Activated naive CD4-positive, alpha-beta T cell treated with anti-CD3 and anti-CD28 coated beads for 36 hours (primary cell): ENCODE results near the gene RAB26. TPM values are rescaled to one million over a fixed set of nuclear protein-coding genes. Genes with fewer than 3 reads are reported as not detected.
A peak's percentile ranks its signal among the peaks of the same experiment; 100 is the strongest.

Source experiments
- CTCF ChIA-PET: fragments of 350-600 bp; sonication (Branson Sonifier 250); formaldehyde crosslinking; loops from one replicate; lab custom pipeline; 2021; ENCODE audit warnings: antibody characterized with exemption; lab: Charles Lee
- DNase-seq: peaks from one replicate; pipeline ENCODE4 v3.0.0-alpha.2; 2020
- H3K27ac Mint-ChIP-seq: one replicate; pipeline ENCODE4 v1.8.0; 2021; ENCODE audit warnings: mild to moderate bottlenecking, mixed read lengths
- H3K27me3 Mint-ChIP-seq: one replicate; pipeline ENCODE4 v1.8.0; 2021; ENCODE audit warnings: low read depth, mixed read lengths
- H3K36me3 Mint-ChIP-seq: one replicate; pipeline ENCODE4 v1.8.0; 2021; ENCODE audit warnings: low read depth, mixed read lengths
- H3K4me1 Mint-ChIP-seq: one replicate; pipeline ENCODE4 v1.8.0; 2021; ENCODE audit warnings: low read depth, mixed read lengths
- H3K4me3 Mint-ChIP-seq: one replicate; pipeline ENCODE4 v1.8.0; 2021; ENCODE audit warnings: mild to moderate bottlenecking, moderate library complexity, mixed read lengths
- H3K9me3 Mint-ChIP-seq: one replicate; pipeline ENCODE4 v1.8.0; 2021; ENCODE audit warnings: mixed read lengths
- intact Hi-C: fragments of 100-400 bp; cut with micrococcal nuclease; formaldehyde crosslinking; loops from one replicate; pipeline ENCODE4 v1.15.1; 2023
- total RNA-seq, 2 experiments: library from RNA; stranded (reverse); gene quantifications; one replicate each; pipeline ENCODE4 v1.2.3, GENCODE V29; 2021

Gene RAB26
- total RNA-seq, 2 experiments from 2014 or later: not detected

GRCh38 chr16:2172688-2173335 lies 24.4 kb downstream of the RAB26 start:
- CTCF ChIA-PET: no interaction called here

GRCh38 chr16:2173366-2173765 lies 24.9 kb downstream of the RAB26 start:
- CTCF ChIA-PET: no interaction called here

More at GRCh38 chr16:2172688-2173335, 24.4 kb downstream of the RAB26 start:
- Mint-ChIP-seq H3K36me3 (peaks cover 15% of the 10 kb centered on the region), H3K27ac (no peak overlapping the region), H3K27me3 (no peaks in the 10 kb centered on the region), H3K4me3 (no peak overlapping the region), H3K9me3 (no peaks in the 10 kb centered on the region), H3K4me1 (no peaks in the 10 kb centered on the region)
- DNase-seq: no peak
- intact Hi-C loops: no loop called here

GRCh38 chr16:2173916-2174315 lies 25.5 kb downstream of the RAB26 start:
- Mint-ChIP-seq H3K4me1 (no peaks in the 10 kb centered on the region), H3K27ac (no peak overlapping the region), H3K27me3 (no peaks in the 10 kb centered on the region), H3K9me3 (no peaks in the 10 kb centered on the region), H3K4me3 (no peak overlapping the region), H3K36me3 (peaks cover 15% of the 10 kb centered on the region)
- intact Hi-C loops: no loop called here
- CTCF ChIA-PET: no interaction called here
- DNase-seq: no peak

More at GRCh38 chr16:2173366-2173765, 24.9 kb downstream of the RAB26 start:
- intact Hi-C loops: no loop called here
- no peak overlapping the region for H3K4me3 Mint-ChIP-seq
- peaks cover 15% of the 10 kb centered on the region for H3K36me3 Mint-ChIP-seq
- H3K27me3 Mint-ChIP-seq: no peaks in the 10 kb centered on the region
- H3K4me1 Mint-ChIP-seq: no peaks in the 10 kb centered on the region
- no peaks in the 10 kb centered on the region for H3K9me3 Mint-ChIP-seq
- no peak overlapping the region for H3K27ac Mint-ChIP-seq
- no peak for DNase-seq

- CTCF ChIA-PET: no interaction called here
- H3K27me3 Mint-ChIP-seq: no peaks in the 10 kb centered on the region
- H3K27ac Mint-ChIP-seq: no peak overlapping the region
- peaks cover 15% of the 10 kb centered on the region for H3K36me3 Mint-ChIP-seq
- no peak overlapping the region for H3K4me3 Mint-ChIP-seq
- DNase-seq: no peak
- intact Hi-C loops: no loop called here
- H3K4me1 Mint-ChIP-seq: no peaks in the 10 kb centered on the region
- no peaks in the 10 kb centered on the region for H3K9me3 Mint-ChIP-seq
These were observed 26.1 kb downstream of the RAB26 start for GRCh38 chr16:2174396-2175131.

GRCh38 chr16:2175454-2175853 lies 27.0 kb downstream of the RAB26 start:
- no peak for DNase-seq
- H3K36me3 Mint-ChIP-seq: peaks cover 15% of the 10 kb centered on the region

GRCh38 chr16:2176047-2176446 lies 27.6 kb downstream of the RAB26 start:
- H3K4me1 Mint-ChIP-seq: no peaks in the 10 kb centered on the region
- H3K27ac Mint-ChIP-seq: no peak overlapping the region
- H3K4me3 Mint-ChIP-seq: no peak overlapping the region
- H3K9me3 Mint-ChIP-seq: no peaks in the 10 kb centered on the region
- DNase-seq: no peak
- intact Hi-C loops: no loop called here
- CTCF ChIA-PET: no interaction called here
- H3K36me3 Mint-ChIP-seq: peaks cover 15% of the 10 kb centered on the region
- H3K27me3 Mint-ChIP-seq: no peaks in the 10 kb centered on the region

More at GRCh38 chr16:2175454-2175853, 27.0 kb downstream of the RAB26 start:
- CTCF ChIA-PET: no interaction called here
- Mint-ChIP-seq H3K27me3 (no peaks in the 10 kb centered on the region), H3K9me3 (no peaks in the 10 kb centered on the region), H3K4me1 (no peaks in the 10 kb centered on the region), H3K4me3 (no peak overlapping the region), H3K27ac (no peak overlapping the region)
- intact Hi-C loops: no loop called here

- CTCF ChIA-PET: no interaction called here
- H3K27ac Mint-ChIP-seq: no peak overlapping the region
- H3K27me3 Mint-ChIP-seq: no peaks in the 10 kb centered on the region
- no peaks in the 10 kb centered on the region for H3K4me1 Mint-ChIP-seq
- no peaks in the 10 kb centered on the region for H3K9me3 Mint-ChIP-seq
- DNase-seq: no peak
- peaks cover 15% of the 10 kb centered on the region for H3K36me3 Mint-ChIP-seq
- H3K4me3 Mint-ChIP-seq: no peak overlapping the region
- intact Hi-C loops: no loop called here
These were observed 28.7 kb downstream of the RAB26 start for GRCh38 chr16:2177101-2177500.

GRCh38 chr16:2177561-2177960 lies 29.1 kb downstream of the RAB26 start:
- H3K27me3 Mint-ChIP-seq: no peaks in the 10 kb centered on the region
- CTCF ChIA-PET: no interaction called here
- no peak overlapping the region for H3K27ac Mint-ChIP-seq
- H3K4me3 Mint-ChIP-seq: no peak overlapping the region
- H3K9me3 Mint-ChIP-seq: no peaks in the 10 kb centered on the region
- no peaks in the 10 kb centered on the region for H3K4me1 Mint-ChIP-seq
- DNase-seq: no peak
- peaks cover 15% of the 10 kb centered on the region for H3K36me3 Mint-ChIP-seq
- intact Hi-C loops: no loop called here

GRCh38 chr16:2178321-2179106 lies 30.1 kb downstream of the RAB26 start:
- DNase-seq: peak; percentile 12
- Mint-ChIP-seq H3K27me3 (no peaks in the 10 kb centered on the region), H3K4me1 (no peaks in the 10 kb centered on the region), H3K36me3 (peaks cover 11% of the 10 kb centered on the region), H3K4me3 (no peak overlapping the region), H3K27ac (no peak overlapping the region), H3K9me3 (no peaks in the 10 kb centered on the region)
- intact Hi-C loops: no loop called here
- CTCF ChIA-PET: no interaction called here

- no peaks in the 10 kb centered on the region for H3K9me3 Mint-ChIP-seq
- intact Hi-C loops: no loop called here
- peaks cover 8% of the 10 kb centered on the region for H3K36me3 Mint-ChIP-seq
- no peak for DNase-seq
- CTCF ChIA-PET: no interaction called here
- H3K27ac Mint-ChIP-seq: no peak overlapping the region
- H3K27me3 Mint-ChIP-seq: no peaks in the 10 kb centered on the region
- H3K4me1 Mint-ChIP-seq: no peaks in the 10 kb centered on the region
- H3K4me3 Mint-ChIP-seq: no peak overlapping the region
These were observed 30.7 kb downstream of the RAB26 start for GRCh38 chr16:2179107-2179501.

- CTCF ChIA-PET: no interaction called here
- Mint-ChIP-seq H3K4me3 (no peak overlapping the region), H3K4me1 (no peaks in the 10 kb centered on the region), H3K27ac (no peak overlapping the region), H3K9me3 (no peaks in the 10 kb centered on the region), H3K27me3 (no peaks in the 10 kb centered on the region), H3K36me3 (peaks cover 5% of the 10 kb centered on the region)
- DNase-seq: no peak
- intact Hi-C loops: no loop called here
These were observed 31.2 kb downstream of the RAB26 start for GRCh38 chr16:2179576-2179975.

GRCh38 chr16:2180461-2180860 lies 32.0 kb downstream of the RAB26 start:
- Mint-ChIP-seq H3K27me3 (no peaks in the 10 kb centered on the region), H3K4me3 (no peak overlapping the region), H3K4me1 (no peaks in the 10 kb centered on the region), H3K9me3 (no peaks in the 10 kb centered on the region), H3K27ac (no peak overlapping the region), H3K36me3 (peaks cover 5% of the 10 kb centered on the region)
- CTCF ChIA-PET: interaction anchor here (0.6 kb wide), 1 partner anchor 136 kb away, joined by 9 read pairs; no protein-coding TSS in a partner anchor
- DNase-seq: no peak
- intact Hi-C loops: no loop called here
